ENCODE measurements around the gene PROS1.
"Not testable (repeated sequence)": the region's sequence is repeated elsewhere in the genome, so short reads cannot be mapped to it uniquely, and the experiment has no call there.

The PROS1 gene

DNA sequence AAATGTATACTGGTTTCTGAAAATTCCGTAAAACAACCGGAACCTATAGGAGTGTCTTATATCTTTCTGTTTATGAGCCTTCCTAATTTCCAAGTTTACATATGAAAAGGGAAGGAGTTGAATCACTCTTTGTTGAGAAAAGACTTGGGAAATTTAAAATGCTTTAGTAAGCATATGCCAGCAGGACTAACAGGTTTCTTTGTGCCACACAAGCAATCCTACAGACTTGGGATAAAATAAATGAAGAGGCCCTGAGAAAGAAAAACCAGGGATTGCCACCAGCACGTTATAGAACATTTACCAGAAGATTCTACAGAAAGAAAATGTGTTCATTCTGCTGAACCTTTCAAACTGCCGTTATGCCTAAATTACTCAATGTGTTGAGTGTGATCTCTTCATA is 96.3 kb downstream of the PROS1 start:
- DNase-seq (ENCODE audit: low read depth): not testable (repeated sequence)

DNA sequence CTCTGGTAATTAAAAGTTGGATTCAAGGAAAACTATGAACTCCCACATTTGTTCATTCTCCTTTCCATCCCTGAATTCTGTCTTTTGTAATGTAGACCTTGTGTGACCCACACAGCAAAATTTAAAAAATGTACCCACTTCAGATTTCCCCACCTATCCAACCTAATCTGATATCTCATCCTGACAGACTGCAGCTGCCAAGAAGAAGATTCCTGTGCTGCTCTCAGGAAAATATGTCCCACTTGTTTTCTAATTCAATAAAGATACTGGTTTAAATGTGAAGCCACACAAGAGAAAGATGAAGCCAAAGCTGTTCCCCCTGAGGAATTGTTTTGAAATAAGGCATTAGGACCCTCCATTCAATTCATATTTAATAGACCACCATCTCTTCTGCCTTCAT is 100.3 kb downstream of the PROS1 start:
- not testable (repeated sequence) for DNase-seq (ENCODE audit: low read depth)

DNA sequence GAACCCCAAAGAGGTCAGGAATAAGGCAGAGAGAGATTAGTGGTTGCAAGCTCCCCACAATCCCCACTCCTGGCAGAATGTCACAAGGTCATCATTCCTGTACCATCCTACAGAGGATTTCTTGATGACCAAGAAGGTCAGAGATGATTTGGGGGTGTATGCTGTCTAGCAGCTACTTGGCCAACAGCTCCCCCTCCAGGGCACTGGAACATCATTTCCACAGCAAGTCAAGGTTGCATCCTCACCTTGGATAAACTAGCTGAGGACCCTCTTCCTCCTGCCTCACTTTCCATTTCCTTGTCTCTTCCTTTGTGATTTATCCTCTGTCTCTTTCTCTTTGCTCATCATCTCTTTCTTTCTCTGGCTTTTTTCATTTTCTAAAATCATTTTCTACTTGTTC is 106.3 kb downstream of the PROS1 start:
- DNase-seq (ENCODE audit: low read depth): no peak

DNA sequence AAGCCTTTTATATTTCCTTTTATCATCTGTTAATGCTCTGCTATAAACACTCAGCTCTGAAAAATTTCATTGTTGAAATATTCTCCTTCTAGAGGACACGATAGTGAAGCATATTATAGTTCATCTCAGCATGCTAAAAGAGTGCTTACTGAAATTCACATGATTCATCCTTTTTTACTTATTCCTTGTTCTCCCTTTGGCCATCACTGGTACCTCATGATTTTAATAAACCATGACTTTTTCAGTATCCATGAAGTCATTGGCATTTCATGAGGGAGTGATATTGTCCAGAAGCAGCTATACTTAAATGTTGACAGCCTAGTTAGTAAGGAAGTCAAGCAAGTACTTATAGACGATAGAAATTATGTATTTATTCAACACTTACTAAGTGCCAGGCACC is 112.7 kb downstream of the PROS1 start:
- no peak for DNase-seq (ENCODE audit: low read depth)

DNA sequence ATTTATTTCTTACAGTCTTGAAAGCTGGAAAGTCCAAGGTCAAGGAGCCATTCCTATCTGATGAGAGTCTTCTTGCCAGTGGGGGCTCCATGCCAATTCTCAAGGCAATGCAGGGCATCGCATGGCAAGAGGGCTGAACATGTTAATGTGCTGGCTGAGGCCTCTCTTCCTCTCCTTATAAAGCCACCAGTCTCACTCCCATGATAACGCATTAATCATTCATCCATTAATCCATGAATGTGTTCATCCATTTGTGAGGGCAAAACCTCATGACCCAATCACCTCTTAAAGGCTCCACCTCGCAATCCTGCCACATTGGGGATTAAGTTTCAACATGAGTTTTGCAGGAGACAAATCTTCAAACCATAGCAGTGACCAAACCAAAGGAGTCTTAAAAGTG is 118.3 kb downstream of the PROS1 start:
- no peak for DNase-seq (ENCODE audit: low read depth)

DNA sequence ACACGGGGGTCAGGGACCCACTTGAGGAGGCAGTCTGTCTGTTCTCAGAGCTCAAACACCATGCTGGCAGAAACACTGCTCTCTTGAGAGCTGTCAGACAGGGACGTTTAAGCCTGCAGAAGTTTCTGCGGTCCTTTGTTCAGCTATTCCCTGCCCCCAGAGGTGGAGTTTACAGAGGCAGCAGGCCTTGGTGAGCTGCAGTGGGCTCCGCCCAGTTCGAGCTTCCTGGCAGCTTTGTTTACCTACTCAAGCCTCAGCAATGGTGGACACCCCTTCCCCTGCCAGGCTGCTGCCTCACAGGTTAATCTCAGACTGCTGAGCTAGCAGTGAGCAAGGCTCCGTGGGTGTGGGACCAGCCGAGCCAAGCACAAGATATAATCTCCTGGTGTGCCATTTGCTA is 121.5 kb downstream of the PROS1 start:
- not testable (repeated sequence) for DNase-seq (ENCODE audit: low read depth)

DNA sequence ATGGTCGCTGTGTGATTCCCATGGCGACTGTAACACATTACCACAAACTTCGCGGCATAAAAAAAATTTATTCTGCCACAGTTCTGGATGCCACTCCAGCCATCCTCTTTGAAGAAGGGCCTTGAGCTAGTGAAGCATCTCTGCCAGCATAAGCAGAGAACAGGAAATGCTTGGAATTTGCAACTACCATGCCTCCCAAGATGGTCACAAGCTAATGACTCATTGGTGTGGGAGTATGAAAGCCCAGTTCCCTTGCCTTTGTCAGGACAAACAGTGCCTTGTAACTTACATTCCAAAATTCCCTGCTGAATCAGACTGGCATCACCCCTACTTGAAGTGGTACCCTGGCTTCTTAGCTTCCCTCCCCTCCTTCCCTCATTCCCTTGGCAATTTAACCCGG is 129.7 kb downstream of the PROS1 start:
- DNase-seq (ENCODE audit: low read depth): peak; percentile 78

DNA sequence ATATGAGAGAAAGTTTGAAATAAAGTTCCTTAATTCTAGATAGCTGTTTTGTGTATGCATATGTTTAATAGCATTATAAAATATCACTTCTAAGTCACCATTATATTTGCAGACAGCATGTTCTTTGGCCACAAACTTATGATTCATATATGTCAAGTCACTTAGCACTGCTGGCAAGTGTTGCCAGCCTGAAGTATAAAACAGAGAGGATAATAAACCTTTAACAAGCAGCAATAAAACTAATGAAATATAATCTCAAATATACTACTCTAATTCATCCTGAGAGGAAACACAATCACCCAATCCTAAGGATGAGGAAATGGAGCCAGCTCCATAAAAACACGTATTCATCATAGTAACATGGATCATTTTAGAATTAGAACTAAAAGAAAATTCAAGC is 134.5 kb downstream of the PROS1 start:
- DNase-seq (ENCODE audit: low read depth): not testable (repeated sequence)

Data from HS-27A (cell line).